HG02759 (cell line): ENCODE results near the gene PLCXD1.
"Not testable (repeated sequence)": the region's sequence is repeated elsewhere in the genome, so short reads cannot be mapped to it uniquely, and the experiment has no call there.

ENCODE experiments used
- ATAC-seq: cut with Tn5 transposase; IDR thresholded peaks from one replicate; pipeline ENCODE4 v1.9.1; 2021; ENCODE audit warnings: mild to moderate bottlenecking, moderate library complexity; ENCODE audit not compliant: unreplicated experiment

PLCXD1 gene

GRCh38 chrX:316351-317325, 35.5 kb downstream of the PLCXD1 start:
- ATAC-seq = no peak

DNA sequence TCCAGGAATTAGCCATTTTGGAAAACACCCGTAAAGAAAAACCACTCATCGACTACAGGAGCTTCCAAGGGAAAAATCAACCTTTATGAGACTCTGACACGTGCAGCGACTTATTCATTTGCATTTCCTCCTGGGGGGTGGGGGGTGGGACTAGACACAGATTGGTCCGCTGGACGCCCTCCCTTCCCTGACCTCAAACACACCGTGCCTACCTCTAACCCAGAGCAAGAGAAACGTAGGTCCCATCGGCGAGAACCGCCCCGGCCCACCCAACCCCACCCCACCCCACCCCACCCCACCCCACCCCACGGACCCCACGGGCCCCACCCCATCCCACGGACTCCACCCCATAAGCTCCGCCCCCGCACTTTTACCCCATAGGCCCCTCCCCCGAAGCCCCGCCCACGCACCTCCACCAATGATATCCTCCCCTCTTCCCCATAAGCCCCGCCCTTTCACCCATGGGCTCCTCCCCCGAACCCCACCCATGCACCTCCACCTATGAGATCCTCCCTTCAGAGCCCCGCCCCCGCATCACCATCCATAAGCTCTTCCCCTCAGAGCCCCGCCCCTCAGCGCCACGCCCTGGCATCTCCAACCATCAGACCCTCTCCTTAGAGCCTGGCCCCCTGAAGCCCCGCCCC, 36.4 kb downstream of the PLCXD1 start:
- no peak for ATAC-seq

GRCh38 chrX:318068-318738, 37.0 kb downstream of the PLCXD1 start:
- peak; percentile 54 for ATAC-seq

DNA sequence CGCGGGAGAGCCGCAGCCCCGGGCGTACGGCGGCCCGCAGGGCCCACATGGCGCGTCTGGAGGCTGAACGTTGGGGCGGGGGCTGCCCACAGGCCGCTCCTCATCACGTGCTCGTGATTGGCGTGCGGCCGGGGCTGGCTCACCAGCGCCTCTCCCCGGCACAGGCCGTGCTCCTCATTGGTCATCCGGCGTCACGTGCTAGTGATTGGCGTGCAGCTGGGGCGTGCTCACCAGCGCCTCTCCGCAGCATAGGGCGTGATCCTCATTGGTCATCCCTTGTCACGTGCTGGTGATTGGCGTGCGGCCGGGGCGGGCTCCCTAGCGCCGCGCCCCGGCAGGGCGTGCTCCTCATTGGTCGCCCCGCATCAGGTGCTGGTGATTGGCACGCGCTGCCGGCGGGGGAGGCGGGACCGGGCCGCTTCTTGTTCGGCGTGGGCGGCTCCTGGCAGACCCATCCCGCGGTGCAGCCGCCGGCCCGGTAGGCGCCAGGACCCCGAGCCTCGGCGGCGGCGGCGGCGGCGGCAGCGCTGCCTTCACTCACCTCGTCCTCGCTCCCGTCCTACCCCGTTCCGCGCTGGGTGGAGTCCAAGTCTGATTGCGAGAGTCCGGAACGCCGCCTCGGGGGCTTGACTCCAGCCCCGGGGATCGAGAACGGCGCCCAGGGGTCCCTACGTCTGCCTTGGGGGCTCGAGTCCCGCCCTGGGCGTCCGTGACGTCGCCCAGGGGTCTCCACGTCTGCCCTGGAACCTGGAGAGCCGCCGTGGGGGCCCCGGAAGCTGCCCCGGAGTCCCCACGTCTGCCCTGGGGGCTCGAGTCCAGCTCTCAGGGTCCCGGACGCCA, 37.8 kb downstream of the PLCXD1 start, which contains the start of gene GTPBP6:
Gene GTPBP6 (minus strand): TSS at position 58 of the 840 bp plus-strand sequence. CDS start 9 bp downstream, at position 49.
- ATAC-seq = peak; percentile 81

- ATAC-seq = no peak
Measured at GRCh38 chrX:319579-320125, 38.5 kb downstream of the PLCXD1 start.

DNA sequence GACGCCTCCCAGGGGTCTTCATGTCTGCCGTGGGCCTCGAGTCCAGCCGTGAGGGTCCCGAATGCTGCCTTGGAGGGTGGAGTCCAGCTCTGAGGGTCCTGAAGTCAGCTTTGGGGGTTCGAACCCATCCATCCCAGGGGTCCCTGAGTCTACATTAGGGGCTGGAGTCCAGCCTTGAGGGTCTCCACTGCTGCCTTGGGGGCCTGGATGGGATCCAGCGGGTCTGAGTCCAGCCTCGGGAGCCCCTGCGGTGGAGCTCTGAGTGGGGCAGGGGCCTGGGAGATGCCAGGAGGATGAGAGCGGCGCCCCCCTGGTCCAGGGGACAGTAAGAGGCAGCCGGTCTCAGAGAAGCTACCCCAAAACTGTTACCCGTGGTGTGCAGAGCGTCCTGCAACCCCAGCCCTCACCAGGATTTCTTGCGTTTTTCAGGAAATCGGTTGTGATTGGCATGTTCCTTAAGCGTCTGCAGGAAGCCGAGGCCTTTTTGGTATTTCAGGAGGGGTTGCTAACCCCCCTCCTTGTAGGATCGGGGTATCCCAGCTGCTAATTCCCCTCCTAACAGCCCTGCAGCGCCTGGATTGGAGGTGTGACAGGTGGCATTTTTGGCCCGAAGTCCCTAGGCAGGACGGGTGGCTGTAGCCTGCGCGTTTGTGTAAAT, 39.1 kb downstream of the PLCXD1 start:
- no peak for ATAC-seq

- no peak for ATAC-seq
Measured at GRCh38 chrX:323721-324628, 42.8 kb downstream of the PLCXD1 start.

DNA sequence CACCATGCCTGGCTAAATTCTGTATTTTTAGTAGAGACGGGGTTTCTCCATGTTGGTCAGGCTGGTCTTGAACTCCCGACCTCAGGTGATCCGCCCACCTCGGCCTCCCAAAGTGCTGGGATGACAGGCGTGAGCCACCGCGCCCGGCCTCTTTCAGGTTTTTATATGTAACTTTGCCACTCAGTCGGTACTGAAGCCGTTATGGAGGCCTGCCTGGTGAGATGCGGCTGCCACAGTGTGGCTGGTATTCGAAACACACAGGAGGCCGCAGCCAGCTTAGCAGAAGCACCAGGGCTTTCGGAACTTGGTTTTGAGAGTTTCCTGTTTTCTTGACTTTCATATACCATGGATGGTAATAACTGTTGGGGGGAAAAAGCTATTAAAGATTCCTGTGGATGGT, 43.5 kb downstream of the PLCXD1 start:
- not testable (repeated sequence) for ATAC-seq

DNA sequence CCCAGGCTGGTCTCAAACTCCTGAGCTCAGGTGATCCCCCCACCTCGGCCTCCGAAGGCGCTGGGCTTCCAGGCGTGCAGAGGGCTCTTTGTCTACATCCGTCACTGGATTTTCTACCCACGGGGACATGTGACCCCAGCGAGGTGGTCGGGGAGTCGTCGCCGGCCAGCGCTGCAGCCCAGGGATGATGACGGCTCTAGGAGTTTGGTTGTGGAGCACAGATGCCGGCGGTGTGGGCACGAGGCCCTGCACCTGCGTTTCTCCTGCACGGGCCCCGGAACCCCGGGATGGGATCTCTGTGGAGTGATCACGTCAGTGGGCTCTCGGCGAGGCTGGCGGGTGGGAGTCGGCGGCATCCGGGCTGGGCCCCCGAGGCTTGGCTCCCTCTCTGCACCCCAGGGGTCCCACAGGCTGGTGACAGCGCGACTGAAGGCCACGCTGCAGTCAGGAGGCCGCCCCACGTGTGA, 46.5 kb downstream of the PLCXD1 start:
- no peak for ATAC-seq

GRCh38 chrX:329291-329910, 48.2 kb downstream of the PLCXD1 start:
- ATAC-seq = no peak

GRCh38 chrX:330141-330725, 49.1 kb downstream of the PLCXD1 start:
- ATAC-seq = not testable (repeated sequence)

DNA sequence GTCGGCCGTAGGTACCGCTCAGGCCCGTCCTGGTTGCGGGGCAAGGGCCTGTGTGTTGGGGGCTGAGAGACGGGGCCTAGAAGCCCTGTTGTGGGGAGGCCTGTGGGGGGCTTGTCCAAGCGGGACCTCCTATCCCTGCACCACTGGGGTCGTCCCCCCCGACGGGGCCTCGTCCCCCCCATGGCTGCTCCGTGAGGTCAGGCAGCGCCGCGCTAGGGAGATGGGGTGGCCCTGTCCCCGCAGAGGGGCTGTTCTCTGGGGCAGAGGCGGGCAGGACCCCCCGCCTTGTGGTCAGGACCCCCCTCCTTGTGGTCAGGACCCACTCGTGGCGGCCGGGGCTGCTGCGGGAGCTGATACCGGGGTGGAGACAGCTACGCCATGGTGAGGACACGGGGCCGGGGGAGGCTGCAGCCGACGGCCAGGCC, 49.6 kb downstream of the PLCXD1 start:
- ATAC-seq = no peak

GRCh38 chrX:331151-331824, 50.1 kb downstream of the PLCXD1 start:
- no peak for ATAC-seq

DNA sequence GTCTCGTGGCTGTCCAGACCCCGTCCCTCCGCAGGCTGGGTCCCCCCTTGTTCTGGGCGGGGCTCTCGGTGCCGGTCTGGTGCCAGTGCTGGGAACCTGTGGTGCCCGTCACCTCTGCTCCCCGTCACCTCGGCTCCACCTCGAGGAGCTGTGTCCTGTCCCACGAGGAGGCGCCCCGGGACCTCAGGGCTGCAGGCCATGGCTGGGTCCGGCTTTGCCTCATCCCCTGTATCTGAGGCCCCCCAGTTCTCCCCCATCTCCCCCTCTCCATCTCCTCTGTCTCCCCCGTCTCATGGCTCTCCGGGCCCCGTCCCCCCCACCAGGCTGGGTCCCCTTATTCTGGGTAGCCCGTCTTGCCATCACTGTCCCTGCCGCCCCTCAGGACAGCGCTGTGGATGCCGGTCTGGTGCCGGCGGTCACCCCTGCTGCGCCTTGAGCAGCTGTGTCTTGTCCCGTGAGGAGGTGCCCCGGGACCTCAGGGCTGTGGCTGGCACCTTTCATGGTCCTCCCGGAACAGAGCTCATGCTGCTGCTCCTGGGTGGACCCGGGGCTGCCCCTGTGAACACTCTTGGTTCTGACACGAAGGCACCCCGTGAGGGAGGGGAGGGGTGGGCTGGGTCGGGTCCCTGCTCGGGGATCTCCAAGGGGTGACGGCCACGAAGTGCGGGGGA, 50.8 kb downstream of the PLCXD1 start:
- no peak for ATAC-seq

DNA sequence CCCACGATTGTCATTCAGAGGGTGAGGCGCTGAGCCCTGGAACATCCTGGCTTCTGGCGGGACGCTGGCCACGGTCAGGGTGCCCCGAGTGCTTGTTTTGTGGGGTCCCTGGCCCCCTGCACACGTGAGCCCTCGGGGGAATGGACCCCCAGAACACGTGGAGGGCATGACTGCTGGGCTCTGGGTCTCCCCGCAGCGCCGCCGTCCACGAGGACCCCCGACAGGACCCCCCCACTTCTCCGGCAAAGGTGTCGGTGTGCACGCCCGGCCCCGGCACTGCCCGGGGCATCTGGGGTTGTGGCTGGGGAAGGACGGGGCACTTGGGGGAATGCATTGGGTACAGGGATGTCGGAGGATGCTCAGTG, 51.3 kb downstream of the PLCXD1 start:
- no peak for ATAC-seq

DNA sequence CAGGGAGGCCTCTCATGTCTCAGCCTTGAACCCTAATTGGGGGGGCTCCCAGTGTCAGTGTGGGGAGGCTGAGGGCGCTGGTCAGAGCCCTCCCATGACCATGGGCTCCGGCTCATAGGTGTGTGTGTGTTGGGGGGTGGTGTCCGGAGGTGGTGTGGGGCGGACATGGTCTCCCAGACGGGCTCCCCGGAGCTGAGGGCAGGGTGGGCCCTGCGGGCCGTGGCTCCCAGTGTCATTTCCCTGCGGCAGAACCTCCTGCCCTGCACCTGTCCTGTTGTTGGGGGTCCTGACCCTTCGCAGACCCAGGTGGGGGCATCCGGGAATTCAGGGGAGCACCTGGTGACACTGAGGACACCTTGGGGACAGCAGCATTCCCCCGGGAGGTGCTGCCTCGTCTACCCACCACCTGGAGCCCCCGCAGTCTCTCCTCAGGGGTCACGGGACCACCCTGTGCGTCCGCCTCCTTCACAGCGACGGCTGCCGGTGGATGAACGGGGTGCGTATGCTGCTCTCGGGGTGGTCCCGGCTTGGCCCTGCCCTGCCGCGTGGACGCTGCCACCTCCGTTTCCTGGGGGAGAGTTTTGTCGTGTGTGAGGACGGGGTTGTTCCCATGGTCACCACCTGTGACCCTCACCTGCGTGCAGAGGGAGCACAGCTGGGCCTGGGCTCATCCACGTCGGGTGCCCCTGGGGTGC, 51.9 kb downstream of the PLCXD1 start:
- no peak for ATAC-seq
